SU-DHL-6 (cell line): Measurements from ENCODE around the gene TIMP3.

Experiments
- H2AFZ ChIP-seq: fragments of 200-600 bp; sonication (generic); 2 replicates; pipeline ENCODE4 v1.6.1; 2014; ENCODE audit warnings: low read depth, mild to moderate bottlenecking, moderate library complexity, mixed read lengths, antibody characterized with exemption, low read length; ENCODE audit not compliant: severe bottlenecking
- H3F3A ChIP-seq: fragments of 200-600 bp; shearing (Covaris generic); 2 replicates; pipeline ENCODE4 v1.6.0; 2016; ENCODE audit warnings: antibody characterized with exemption, mild to moderate bottlenecking; ENCODE audit not compliant: insufficient read depth
- H3K27ac ChIP-seq: fragments of 200-600 bp; sonication (generic); 2 replicates; pipeline ENCODE4 v1.5.1; 2016; ENCODE audit warnings: low read depth, mild to moderate bottlenecking, low read length, moderate library complexity, mixed read lengths
- H3K27me3 ChIP-seq: fragments of 200-600 bp; sonication (generic), shearing (Covaris generic); 2 replicates; pipeline ENCODE4 v1.6.0; 2014; ENCODE audit warnings: mild to moderate bottlenecking, low read length
- H3K36me3 ChIP-seq: fragments of 200-600 bp; sonication (generic); 2 replicates; pipeline ENCODE4 v1.6.1; 2014; ENCODE audit warnings: mild to moderate bottlenecking, low read length, mixed read lengths
- H3K4me2 ChIP-seq: fragments of 300-600, 200-600 bp; shearing (Covaris generic), sonication (generic); 2 replicates; pipeline ENCODE4 v1.6.0; 2014; ENCODE audit warnings: low read length, low read depth, mild to moderate bottlenecking; ENCODE audit not compliant: poor library complexity, severe bottlenecking
- H3K4me3 ChIP-seq: fragments of 200-600 bp; sonication (generic); 2 replicates; pipeline ENCODE4 v1.5.1; 2014; ENCODE audit warnings: antibody characterized with exemption, low read length, mild to moderate bottlenecking, mixed read lengths; ENCODE audit not compliant: insufficient read depth, poor library complexity, severe bottlenecking
- H3K79me2 ChIP-seq: fragments of 200-600 bp; sonication (generic); 2 replicates; pipeline ENCODE4 v1.6.1; 2014; ENCODE audit warnings: mild to moderate bottlenecking, low read length, moderate library complexity; ENCODE audit not compliant: insufficient read depth
- H3K9ac ChIP-seq: fragments of 200-600 bp; sonication (generic); 2 replicates; pipeline ENCODE4 v1.7.0; 2014; ENCODE audit warnings: mild to moderate bottlenecking, low read length
- H3K9me2 ChIP-seq: fragments of 200-600 bp; sonication (generic); replicated peaks from 2 replicates; pipeline ENCODE4 v1.6.1; 2014; ENCODE audit warnings: low read length; ENCODE audit not compliant: insufficient read depth
- H3K9me3 ChIP-seq: fragments of 200-600 bp; sonication (generic); 2 replicates; pipeline ENCODE4 v1.6.1; 2014; ENCODE audit warnings: low read length, mixed read lengths; ENCODE audit not compliant: insufficient read depth
- H4K20me1 ChIP-seq: fragments of 200-600 bp; sonication (generic); 2 replicates; pipeline ENCODE4 v1.6.1; 2014; ENCODE audit warnings: low read depth, mild to moderate bottlenecking, antibody characterized with exemption, low read length, moderate library complexity, mixed read lengths
- CTCF ChIP-seq: fragments of 200-600 bp; sonication (generic); IDR thresholded peaks from one replicate; pipeline ENCODE4 v1.5.1; 2017; ENCODE audit warnings: antibody characterized with exemption, mild to moderate bottlenecking, low read length, moderate library complexity; ENCODE audit not compliant: insufficient read depth, poor library complexity, severe bottlenecking
- EZH2phosphoT487 ChIP-seq: fragments of 200-600 bp; sonication (generic), shearing (Covaris generic); conservative IDR thresholded peaks from 2 replicates; pipeline ENCODE4 v1.6.1; 2018; ENCODE audit warnings: mild to moderate bottlenecking, antibody characterized with exemption, low read length, moderate library complexity, mixed read lengths

The TIMP3 gene

GRCh38 chr22:32806296-32806695 is 4.8 kb downstream of the TIMP3 start:
- H2AFZ ChIP-seq: no peak overlapping the region
- H3K9me2 ChIP-seq: no peaks in the 10 kb centered on the region
- no peaks in the 10 kb centered on the region for H3K9me3 ChIP-seq
- TF ChIP-seq CTCF: no peak
- no peak for TF ChIP-seq EZH2phosphoT487
- H3F3A ChIP-seq: no peaks in the 10 kb centered on the region
- no peaks in the 10 kb centered on the region for H3K79me2 ChIP-seq
- H3K36me3 ChIP-seq: no peaks in the 10 kb centered on the region
- no peaks in the 10 kb centered on the region for H3K27me3 ChIP-seq
- H3K9ac ChIP-seq: no peak overlapping the region
- H3K4me3 ChIP-seq: no peak overlapping the region
- H3K27ac ChIP-seq: no peak overlapping the region
- H3K4me2 ChIP-seq: no peak overlapping the region
- no peaks in the 10 kb centered on the region for H4K20me1 ChIP-seq

- Histone ChIP-seq H3K9ac (no peak overlapping the region), H3K27me3 (no peaks in the 10 kb centered on the region), H3F3A (no peaks in the 10 kb centered on the region), H3K4me2 (no peak overlapping the region), H3K79me2 (no peaks in the 10 kb centered on the region), H4K20me1 (no peaks in the 10 kb centered on the region), H3K4me3 (no peak overlapping the region), H3K36me3 (no peaks in the 10 kb centered on the region), H3K9me2 (no peaks in the 10 kb centered on the region), H2AFZ (no peak overlapping the region), H3K27ac (no peak overlapping the region), H3K9me3 (no peaks in the 10 kb centered on the region)
- TF ChIP-seq EZH2phosphoT487: no peak
- TF ChIP-seq CTCF: no peak
Observed at GRCh38 chr22:32808038-32808445, 6.5 kb downstream of the TIMP3 start.

- Histone ChIP-seq H3F3A (no peaks in the 10 kb centered on the region), H3K36me3 (no peaks in the 10 kb centered on the region), H3K27ac (no peak overlapping the region)
Observed at GRCh38 chr22:32809786-32810554, 8.5 kb downstream of the TIMP3 start.

More at GRCh38 chr22:32809786-32810554, 8.5 kb downstream of the TIMP3 start:
- Histone ChIP-seq H3K9me3 (no peaks in the 10 kb centered on the region), H3K4me3 (no peak overlapping the region), H3K9ac (no peak overlapping the region), H3K9me2 (no peaks in the 10 kb centered on the region; the same call in 1 of the 2 replicates), H3K79me2 (no peaks in the 10 kb centered on the region), H4K20me1 (no peaks in the 10 kb centered on the region), H2AFZ (no peak overlapping the region), H3K27me3 (no peaks in the 10 kb centered on the region), H3K4me2 (no peak overlapping the region)
- TF ChIP-seq EZH2phosphoT487 (no peak), CTCF (no peak)
